ENCODE data around the gene LYPD5. TPM values are rescaled to one million over a fixed set of nuclear protein-coding genes. Genes with fewer than 3 reads are reported as not detected.

Gene LYPD5
- total and polyA plus RNA-seq, 2 of the 13 experiments (the other 11 are each of a cell fraction or from before 2014, with no cell fraction given), result not detected

- TF ChIP-seq GRHL1 (CRISPR knock-in tag; conservative IDR thresholded peaks at IDR 0.05), result no peak
- no peak for TF ChIP-seq WIZ (CRISPR knock-in tag; IDR thresholded peaks at IDR 0.05)
- TF ChIP-seq ZNF441 (CRISPR knock-in tag; IDR thresholded peaks at IDR 0.05; ENCODE audit: borderline replicate concordance), result no peak
These were observed at the start of gene LYPD5 (continued) for GRCh38 chr19:43802216-43802951.

- ATAC-seq (no peak), FAIRE-seq (no peak), DNase-seq (ENCODE audit: low spot score) (no peak)
- POLR2A ChIA-PET, result no interaction called here
- H3K4me1 ChIP-seq (ENCODE audit: insufficient read depth, low read length), result no peaks in the 10 kb centered on the region
- H3K4me2 ChIP-seq (ENCODE audit: low read depth, low read length), result no peak overlapping the region
- TF ChIP-seq ZNF180 (CRISPR knock-in tag; IDR thresholded peaks at IDR 0.05; ENCODE audit: borderline replicate concordance, low read depth) (no peak), SOX5 (CRISPR knock-in tag; IDR thresholded peaks at IDR 0.05; ENCODE audit: borderline replicate concordance) (no peak), TFDP2 (CRISPR knock-in tag; IDR thresholded peaks at IDR 0.05) (no peak), ZZZ3 (CRISPR knock-in tag; IDR thresholded peaks at IDR 0.05; ENCODE audit: borderline replicate concordance) (no peak), ZFP90 (CRISPR knock-in tag; IDR thresholded peaks at IDR 0.05; ENCODE audit: borderline replicate concordance) (no peak), ZMYM4 (CRISPR knock-in tag; IDR thresholded peaks at IDR 0.05) (no peak)
- H3K9ac ChIP-seq (ENCODE audit: insufficient read depth, low read depth, low read length), result no peak overlapping the region
- no peaks in the 10 kb centered on the region for H3K79me2 ChIP-seq (ENCODE audit: insufficient read depth, low read length)
- peaks cover 82% of the 10 kb centered on the region for H3K9me3 ChIP-seq (ENCODE audit: low read length)
- intact Hi-C loops (cut with micrococcal nuclease; ENCODE audit: unreplicated experiment) (no loop called here), in situ Hi-C loops (cut with HindIII; ENCODE audit: extremely low pct_ligation_motif_present, low pct_unique_long_range_greater_than_20kb) (no loop called here)
- no peak overlapping the region for H2AFZ ChIP-seq (ENCODE audit: low read length)
- H4K20me1 ChIP-seq (ENCODE audit: insufficient read depth, low read length), result no peaks in the 10 kb centered on the region
- H3K4me3 ChIP-seq (replicated peaks in 1 of 3; ENCODE audit: insufficient read depth in 1 of 3, low read depth in 2 of 3, low read length in 3 of 3), result no peak overlapping the region
- H3K36me3 ChIP-seq (replicated peaks in 1 of 2; ENCODE audit: control insufficient read depth in 1 of 2, insufficient read depth in 2 of 2, low read length in 2 of 2), result peaks cover 0 to 27% of the 10 kb centered on the region in 2 experiments; a peak in 3 of 5 replicates
- BruUV-seq (replicated peaks), result no TSS peak
- H3K27me3 ChIP-seq (ENCODE audit: control insufficient read depth in 1 of 2, insufficient read depth in 2 of 2, low read length in 2 of 2), result no peaks in the 10 kb centered on the region
- CTCF ChIA-PET (ENCODE audit: low intra/inter-chr PET ratio, low total read pairs), result no interaction called here
- H3K27ac ChIP-seq (ENCODE audit: extremely low read length, insufficient read depth, low read length), result no peak overlapping the region
These were observed 46.6 kb upstream of the LYPD5 start for GRCh38 chr19:43848821-43849220.

All from HepG2 (cell line).